ENCODE measurements around the gene CPN2. TPM values are rescaled to one million over a fixed set of nuclear protein-coding genes. Genes with fewer than 3 reads are reported as not detected.

The CPN2 gene
- total RNA-seq, 4 donors from 2014 or later: 0.10 TPM; not detected in 3

DNA sequence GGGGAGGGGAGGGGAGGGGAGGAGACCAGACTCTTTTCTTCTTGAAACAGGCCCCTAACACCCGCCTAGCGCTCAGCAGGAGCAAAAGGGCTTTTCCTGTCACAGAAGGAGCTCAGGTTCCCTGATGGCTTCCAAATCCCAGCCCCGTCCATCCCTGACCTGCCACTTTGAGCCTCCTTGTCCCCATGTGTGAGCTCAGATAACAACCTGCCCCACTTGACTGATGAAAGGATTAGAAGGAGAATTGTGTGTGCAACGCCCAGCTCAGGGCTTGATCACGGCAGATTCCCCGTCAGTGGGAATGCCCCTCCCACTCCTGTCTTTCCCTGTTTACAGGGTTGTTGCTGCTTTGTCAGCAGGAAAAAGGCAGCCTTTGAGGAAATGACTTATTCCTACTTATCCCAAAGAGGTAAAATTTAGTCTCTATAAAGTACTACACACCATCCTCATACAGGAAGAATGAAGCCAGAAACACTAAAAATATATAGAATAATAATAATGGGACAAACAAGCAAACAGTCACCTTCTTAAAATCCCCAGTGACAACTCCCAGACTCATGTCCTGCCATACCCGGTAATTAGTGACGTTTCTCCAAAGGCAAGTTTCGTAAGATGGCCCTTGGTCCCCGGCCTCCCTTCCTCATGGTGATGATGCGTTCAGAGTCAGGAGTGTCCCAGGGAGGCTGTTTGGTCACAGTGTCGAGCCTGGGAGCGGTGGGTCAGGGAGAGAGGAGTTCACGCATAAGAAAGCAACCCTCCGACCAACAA is 24.5 kb upstream of the CPN2 start:
- 59 to 64% methylated on average over 15 of the region's 15 CpGs for WGBS, 2 donors
- no peak overlapping the region for H3K4me3 ChIP-seq (ENCODE audit: low read depth, poor library complexity, severe bottlenecking)
- no peak for TF ChIP-seq POLR2A (IDR thresholded peaks at IDR 0.05)
- TF ChIP-seq, protein P1, sequence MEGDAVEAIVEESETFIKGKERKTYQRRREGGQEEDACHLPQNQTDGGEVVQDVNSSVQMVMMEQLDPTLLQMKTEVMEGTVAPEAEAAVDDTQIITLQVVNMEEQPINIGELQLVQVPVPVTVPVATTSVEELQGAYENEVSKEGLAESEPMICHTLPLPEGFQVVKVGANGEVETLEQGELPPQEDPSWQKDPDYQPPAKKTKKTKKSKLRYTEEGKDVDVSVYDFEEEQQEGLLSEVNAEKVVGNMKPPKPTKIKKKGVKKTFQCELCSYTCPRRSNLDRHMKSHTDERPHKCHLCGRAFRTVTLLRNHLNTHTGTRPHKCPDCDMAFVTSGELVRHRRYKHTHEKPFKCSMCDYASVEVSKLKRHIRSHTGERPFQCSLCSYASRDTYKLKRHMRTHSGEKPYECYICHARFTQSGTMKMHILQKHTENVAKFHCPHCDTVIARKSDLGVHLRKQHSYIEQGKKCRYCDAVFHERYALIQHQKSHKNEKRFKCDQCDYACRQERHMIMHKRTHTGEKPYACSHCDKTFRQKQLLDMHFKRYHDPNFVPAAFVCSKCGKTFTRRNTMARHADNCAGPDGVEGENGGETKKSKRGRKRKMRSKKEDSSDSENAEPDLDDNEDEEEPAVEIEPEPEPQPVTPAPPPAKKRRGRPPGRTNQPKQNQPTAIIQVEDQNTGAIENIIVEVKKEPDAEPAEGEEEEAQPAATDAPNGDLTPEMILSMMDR (IDR thresholded peaks at IDR 0.05): no peak
- no peak for DNase-seq (ENCODE audit: low spot score in 2 of 2)
- intact Hi-C loops (cut with DNase I; ENCODE audit: low total_unique reads): no loop called here

DNA sequence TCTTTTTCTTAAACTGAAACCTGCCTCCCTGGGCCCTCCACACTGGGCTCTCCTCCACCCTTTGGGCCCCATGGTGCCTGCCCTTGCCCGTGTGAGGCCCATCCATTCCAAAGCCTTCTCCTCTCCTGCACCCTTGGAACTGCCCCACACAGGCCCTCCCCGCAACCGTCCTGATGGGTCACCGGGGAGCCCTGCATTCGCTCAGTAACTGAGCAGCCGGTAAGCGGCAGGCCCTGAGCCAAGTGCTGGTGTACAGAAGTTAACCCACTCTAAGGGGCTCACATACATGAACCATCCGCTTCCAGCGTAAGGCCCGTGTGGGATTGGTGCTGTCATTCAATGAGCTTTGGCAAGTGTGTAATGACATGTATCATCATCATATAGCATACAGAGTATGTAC is 23.8 kb upstream of the CPN2 start:
- no peak overlapping the region for H3K4me3 ChIP-seq (ENCODE audit: low read depth, poor library complexity, severe bottlenecking)
- no peak for DNase-seq (ENCODE audit: low spot score in 2 of 2)
- intact Hi-C loops (cut with DNase I; ENCODE audit: low total_unique reads): no loop called here
- TF ChIP-seq POLR2A (IDR thresholded peaks at IDR 0.05): no peak
- TF ChIP-seq, protein P1 (IDR thresholded peaks at IDR 0.05): no peak
- 73 to 84% methylated on average over 10 of the region's 10 CpGs for WGBS, 2 donors

DNA sequence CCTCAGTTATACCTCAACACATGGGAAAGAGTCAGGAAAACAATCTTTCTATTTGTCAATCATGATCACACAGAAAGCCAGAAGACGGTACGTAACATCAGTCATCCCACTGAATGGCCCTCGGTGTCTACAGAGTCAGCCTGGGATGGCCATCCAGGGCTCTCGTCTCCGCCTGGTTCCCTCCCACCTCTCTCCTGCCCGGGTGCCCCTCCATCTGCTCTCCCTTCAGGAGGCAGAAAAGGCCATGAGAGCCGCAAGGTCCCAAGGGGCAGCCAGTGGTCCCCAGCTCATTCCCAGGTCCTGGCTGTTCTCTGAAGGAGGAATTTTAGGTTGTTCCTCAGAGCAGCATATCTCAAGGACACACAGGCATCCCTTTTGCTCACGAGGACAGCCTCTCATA is 22.8 kb upstream of the CPN2 start:
- no peak overlapping the region for H3K4me3 ChIP-seq (ENCODE audit: low read depth, poor library complexity, severe bottlenecking)
- TF ChIP-seq, protein P1 (IDR thresholded peaks at IDR 0.05): no peak
- no peak for TF ChIP-seq POLR2A (IDR thresholded peaks at IDR 0.05)
- no peak for DNase-seq (ENCODE audit: low spot score in 2 of 2)
- intact Hi-C loops (cut with DNase I; ENCODE audit: low total_unique reads): no loop called here
- WGBS, 2 donors: 78 to 84% methylated on average over 8 of the region's 8 CpGs

DNA sequence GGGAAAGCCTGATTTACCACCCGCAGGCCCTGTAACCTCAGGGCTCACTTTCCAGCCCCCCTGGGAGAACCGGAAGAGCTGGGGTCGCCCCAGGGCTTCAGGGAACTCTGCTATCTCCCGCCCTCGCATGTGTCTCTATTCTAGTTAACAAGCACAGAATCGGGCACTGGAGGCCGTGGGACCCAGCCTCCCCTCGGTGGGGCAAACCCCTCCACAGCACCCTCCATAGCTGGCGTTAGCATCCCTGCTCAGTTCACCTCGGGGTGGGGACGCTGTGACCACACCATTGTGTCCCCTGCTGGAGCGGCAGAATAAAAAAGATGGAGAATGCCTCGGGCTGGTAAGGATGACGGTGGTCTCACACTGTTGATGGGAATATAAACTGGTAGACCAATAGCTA is 21.9 kb upstream of the CPN2 start:
- DNase-seq (ENCODE audit: low spot score in 2 of 2): no peak
- H3K4me3 ChIP-seq (ENCODE audit: low read depth, poor library complexity, severe bottlenecking): no peak overlapping the region
- TF ChIP-seq, protein P1 (IDR thresholded peaks at IDR 0.05): no peak
- TF ChIP-seq POLR2A (IDR thresholded peaks at IDR 0.05): no peak
- WGBS, 2 donors: 86 to 89% methylated on average over 14 of the region's 14 CpGs
- intact Hi-C loops (cut with DNase I; ENCODE audit: low total_unique reads): no loop called here

DNA sequence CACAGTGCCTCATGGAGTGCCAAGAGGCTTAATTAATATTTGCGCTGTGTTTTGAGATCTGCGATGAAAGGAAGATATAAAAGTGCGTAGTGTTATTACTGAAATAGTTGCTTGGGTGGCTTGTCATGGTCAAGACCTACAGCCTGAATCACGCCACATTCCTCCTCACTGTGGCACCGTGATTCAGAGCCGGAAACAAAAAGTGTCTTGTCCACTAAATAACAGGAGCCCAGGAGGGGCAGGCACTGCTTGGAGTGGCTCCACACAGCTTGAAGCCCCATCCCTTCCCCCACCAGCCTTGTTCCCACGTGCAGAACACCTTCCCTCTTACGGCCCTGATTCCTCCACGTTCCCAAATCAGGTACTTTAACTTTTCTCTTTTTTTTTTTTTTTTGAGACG is 19.6 kb upstream of the CPN2 start:
- H3K4me3 ChIP-seq (ENCODE audit: low read depth, poor library complexity, severe bottlenecking): no peak overlapping the region
- DNase-seq (ENCODE audit: low spot score in 2 of 2): no peak
- intact Hi-C loops (cut with DNase I; ENCODE audit: low total_unique reads): no loop called here
- 80 to 83% methylated on average over 10 of the region's 10 CpGs for WGBS, 2 donors
- TF ChIP-seq, protein P1 (IDR thresholded peaks at IDR 0.05): no peak
- TF ChIP-seq POLR2A (IDR thresholded peaks at IDR 0.05): no peak

All from lower leg skin (tissue), 4 donors.